HG03045 (cell line): ENCODE results near the gene ZNF397.

Experiments
- ATAC-seq: cut with Tn5 transposase; IDR thresholded peaks from one replicate; pipeline ENCODE4 v1.9.1; 2021; ENCODE audit warnings: mild to moderate bottlenecking, moderate library complexity; ENCODE audit not compliant: unreplicated experiment

ZNF397 gene

GRCh38 chr18:35245719-35246317 lies 5.0 kb downstream of the ZNF397 start:
- no peak for ATAC-seq

GRCh38 chr18:35246831-35247230 lies 6.0 kb downstream of the ZNF397 start:
- ATAC-seq = no peak

- no peak for ATAC-seq
Observed at GRCh38 chr18:35247412-35248249, 6.8 kb downstream of the ZNF397 start.

GRCh38 chr18:35248429-35248828 lies 7.6 kb downstream of the ZNF397 start:
- no peak for ATAC-seq

GRCh38 chr18:35252466-35252865 lies 11.6 kb downstream of the ZNF397 start:
- no peak for ATAC-seq

GRCh38 chr18:35253655-35254287 lies 12.9 kb downstream of the ZNF397 start:
- no peak for ATAC-seq

- no peak for ATAC-seq
Observed at GRCh38 chr18:35256947-35257346, 16.1 kb downstream of the ZNF397 start.

- ATAC-seq = no peak
Observed at GRCh38 chr18:35264409-35264808, 23.6 kb downstream of the ZNF397 start.

- peak; percentile 72 for ATAC-seq
Observed at GRCh38 chr18:35267161-35267651, 26.4 kb downstream of the ZNF397 start.

- ATAC-seq = no peak
Observed at GRCh38 chr18:35267809-35268208, 27.0 kb downstream of the ZNF397 start.

- no peak for ATAC-seq
Observed at GRCh38 chr18:35268821-35269220, 28.0 kb downstream of the ZNF397 start.

GRCh38 chr18:35271656-35272055 lies 30.8 kb downstream of the ZNF397 start:
- no peak for ATAC-seq

- ATAC-seq = no peak
Observed at GRCh38 chr18:35276267-35276666, 35.4 kb downstream of the ZNF397 start.

- no peak for ATAC-seq
Observed at GRCh38 chr18:35277633-35278032, 36.8 kb downstream of the ZNF397 start.

GRCh38 chr18:35278085-35278484 lies 37.3 kb downstream of the ZNF397 start:
- ATAC-seq = no peak

GRCh38 chr18:35278969-35279368 lies 38.1 kb downstream of the ZNF397 start:
- ATAC-seq = no peak

- ATAC-seq = no peak
Observed at GRCh38 chr18:35282353-35282752, 41.5 kb downstream of the ZNF397 start.

GRCh38 chr18:35283923-35284794 lies 43.3 kb downstream of the ZNF397 start:
- no peak for ATAC-seq

- no peak for ATAC-seq
Observed at GRCh38 chr18:35284841-35285240, 44.0 kb downstream of the ZNF397 start.

GRCh38 chr18:35289293-35289692 lies 48.5 kb downstream of the ZNF397 start:
- no peak for ATAC-seq

- ATAC-seq = peak; percentile 36
Observed at GRCh38 chr18:35289727-35290093, 48.9 kb downstream of the ZNF397 start.
